CD4-positive, alpha-beta memory T cell (primary cell): ENCODE measurements around the gene BCL7C. TPM values are rescaled to one million over a fixed set of nuclear protein-coding genes. Genes with fewer than 3 reads are reported as not detected.

Experiments used
- CTCF ChIA-PET: fragments of 350-600 bp; sonication (Branson Sonifier 250); formaldehyde crosslinking; loops from one replicate; lab custom pipeline; 2021; ENCODE audit warnings: inconsistent platforms; ENCODE audit not compliant: partially characterized antibody; lab: Charles Lee
- POLR2A ChIA-PET: fragments of 350-600 bp; sonication (Branson Sonifier 250); formaldehyde crosslinking; loops from one replicate; lab custom pipeline; 2021; ENCODE audit not compliant: partially characterized antibody; lab: Charles Lee
- DNase-seq, 5 donors: peaks; one replicate each; pipeline versions ENCODE4 v3.0.0 to v3.0.0-alpha.2; 2020 to 2022; ENCODE audit warnings: mixed read lengths in 1 of 5
- H3K27ac ChIP-seq: one replicate; pipeline ENCODE4 v1.7.0; 2013; ENCODE audit warnings: low read depth, low read length
- H3K27me3 ChIP-seq: 2 replicates; pipeline ENCODE4 v1.7.0; 2013; ENCODE audit warnings: mild to moderate bottlenecking, low read length, moderate library complexity; ENCODE audit not compliant: insufficient read depth
- H3K36me3 ChIP-seq: 2 replicates; pipeline ENCODE4 v1.7.0; 2013; ENCODE audit warnings: mild to moderate bottlenecking, low read length, moderate library complexity; ENCODE audit not compliant: insufficient read depth
- H3K4me1 ChIP-seq: 2 replicates; pipeline ENCODE4 v1.7.0; 2013; ENCODE audit warnings: mild to moderate bottlenecking, low read length, moderate library complexity; ENCODE audit not compliant: insufficient read depth
- H3K4me3 ChIP-seq, 2 donors: one replicate each; pipeline ENCODE4 v1.7.0; 2013; ENCODE audit warnings: low read length in 2 of 2, mild to moderate bottlenecking in 1 of 2
- H3K9me3 ChIP-seq, 2 donors: one replicate each; pipeline ENCODE4 v1.7.0; 2013; ENCODE audit warnings: low read length in 2 of 2, control low read depth in 1 of 2; ENCODE audit not compliant: control insufficient read depth in 1 of 2
- H3K27ac Mint-ChIP-seq, 7 donors: one replicate each; pipeline ENCODE4 v1.8.0; 2020 to 2021; ENCODE audit warnings: mixed read lengths in 7 of 7, mild to moderate bottlenecking in 6 of 7, inconsistent platforms in 3 of 7, moderate library complexity in 3 of 7
- H3K27me3 Mint-ChIP-seq, 2 donors: one replicate each; pipeline ENCODE4 v1.8.0; 2020 to 2021; ENCODE audit warnings: mixed read lengths in 2 of 2
- H3K36me3 Mint-ChIP-seq, 2 donors: one replicate each; pipeline ENCODE4 v1.8.0; 2020 to 2021; ENCODE audit warnings: mixed read lengths in 2 of 2, inconsistent platforms in 1 of 2, mild to moderate bottlenecking in 1 of 2
- H3K4me1 Mint-ChIP-seq, 4 donors: one replicate each; pipeline ENCODE4 v1.8.0; 2020 to 2021; ENCODE audit warnings: mixed read lengths in 4 of 4, mild to moderate bottlenecking in 1 of 4
- H3K4me3 Mint-ChIP-seq, 8 donors: one replicate each; pipeline ENCODE4 v1.8.0; 2020 to 2021; ENCODE audit warnings: mixed read lengths in 8 of 8, mild to moderate bottlenecking in 7 of 8, moderate library complexity in 6 of 8, inconsistent platforms in 3 of 8
- H3K9me3 Mint-ChIP-seq, 8 donors: one replicate each; pipeline ENCODE4 v1.8.0; 2020 to 2021; ENCODE audit warnings: mixed read lengths in 8 of 8, mild to moderate bottlenecking in 5 of 8, inconsistent platforms in 3 of 8, moderate library complexity in 1 of 8
- intact Hi-C: fragments of 100-400 bp; cut with micrococcal nuclease; formaldehyde crosslinking; loops from one replicate; pipeline ENCODE4 v1.15.1; 2023
- polyA plus RNA-seq, 2 donors: library from polyadenylated mRNA; unstranded; fragments of 300-500 nt; fragmentation: Illumina TruSeq; gene quantifications; one replicate each; pipeline ENCODE4 v1.2.3, GENCODE V29; 2021
- total RNA-seq, 2 experiments: library from RNA; stranded (reverse); gene quantifications; one replicate each; pipeline ENCODE4 v1.2.3, GENCODE V29; 2021

Gene BCL7C
- total and polyA plus RNA-seq, 4 experiments from 2014 or later, result 25.5 to 53.1 (median 36.3) TPM

DNA sequence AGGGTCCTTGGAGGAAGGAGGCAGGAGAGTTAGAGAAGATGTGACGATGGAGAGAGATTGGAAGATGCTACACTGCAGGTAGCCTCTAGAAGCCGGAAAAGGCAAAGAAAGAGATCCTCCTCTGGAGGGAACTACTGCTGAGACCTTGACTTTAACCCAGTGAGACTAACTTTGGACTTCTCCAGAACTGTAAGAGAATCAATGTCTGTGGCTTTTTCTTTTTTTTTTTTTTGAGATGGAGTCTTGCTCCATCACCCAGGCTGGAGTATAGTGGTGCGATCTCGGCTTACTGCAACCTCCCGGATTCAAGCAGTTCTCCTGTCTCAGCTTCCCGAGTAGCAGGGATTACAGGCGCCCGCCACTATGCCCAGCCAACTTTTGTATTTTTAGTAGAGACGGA, 8.7 kb downstream of the BCL7C start:
- peak overlapping the region in 6 of 7 donors; percentile 23 to 71 (median 32) for H3K27ac Mint-ChIP-seq
- ChIA-PET POLR2A (no interaction called here), CTCF (no interaction called here)
- H3K9me3 Mint-ChIP-seq, result no peaks in the 10 kb centered on the region
- H3K4me1 Mint-ChIP-seq, result peaks cover 19 to 34% (median 25%) of the 10 kb centered on the region in 4 donors
- Histone ChIP-seq H3K27me3 (no peaks in the 10 kb centered on the region), H3K4me3 (no peak overlapping the region), H3K9me3 (no peaks in the 10 kb centered on the region), H3K36me3 (peaks cover 23% of the 10 kb centered on the region), H3K27ac (no peak overlapping the region), H3K4me1 (no peaks in the 10 kb centered on the region)
- H3K36me3 Mint-ChIP-seq, result peaks cover 29 to 48% of the 10 kb centered on the region in 2 donors
- intact Hi-C loops, result no loop called here
- DNase-seq, result no peak
- H3K4me3 Mint-ChIP-seq, result no peak overlapping the region
- H3K27me3 Mint-ChIP-seq, result no peaks in the 10 kb centered on the region

DNA sequence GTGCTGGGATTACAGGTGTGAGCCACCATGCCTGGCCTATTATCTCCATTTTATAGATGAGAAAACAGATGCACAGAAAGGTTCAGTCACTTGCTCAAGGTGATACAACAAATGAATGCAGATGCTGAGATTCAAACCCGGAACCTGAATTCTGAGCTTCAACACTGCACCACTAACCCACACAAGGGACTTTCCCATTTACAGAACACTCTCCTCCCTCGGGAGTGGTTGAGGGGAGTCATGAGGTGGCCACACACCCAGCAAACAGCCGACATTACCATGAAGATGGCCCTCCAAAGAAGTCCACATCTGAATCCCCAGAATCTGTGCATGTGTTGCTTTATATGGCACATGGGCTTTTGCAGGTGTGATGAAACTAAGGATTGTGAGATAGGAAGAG, 9.1 kb downstream of the BCL7C start:
- H3K36me3 ChIP-seq, result peaks cover 23% of the 10 kb centered on the region
- H3K4me1 Mint-ChIP-seq, result peaks cover 18 to 32% (median 24%) of the 10 kb centered on the region in 4 donors

DNA sequence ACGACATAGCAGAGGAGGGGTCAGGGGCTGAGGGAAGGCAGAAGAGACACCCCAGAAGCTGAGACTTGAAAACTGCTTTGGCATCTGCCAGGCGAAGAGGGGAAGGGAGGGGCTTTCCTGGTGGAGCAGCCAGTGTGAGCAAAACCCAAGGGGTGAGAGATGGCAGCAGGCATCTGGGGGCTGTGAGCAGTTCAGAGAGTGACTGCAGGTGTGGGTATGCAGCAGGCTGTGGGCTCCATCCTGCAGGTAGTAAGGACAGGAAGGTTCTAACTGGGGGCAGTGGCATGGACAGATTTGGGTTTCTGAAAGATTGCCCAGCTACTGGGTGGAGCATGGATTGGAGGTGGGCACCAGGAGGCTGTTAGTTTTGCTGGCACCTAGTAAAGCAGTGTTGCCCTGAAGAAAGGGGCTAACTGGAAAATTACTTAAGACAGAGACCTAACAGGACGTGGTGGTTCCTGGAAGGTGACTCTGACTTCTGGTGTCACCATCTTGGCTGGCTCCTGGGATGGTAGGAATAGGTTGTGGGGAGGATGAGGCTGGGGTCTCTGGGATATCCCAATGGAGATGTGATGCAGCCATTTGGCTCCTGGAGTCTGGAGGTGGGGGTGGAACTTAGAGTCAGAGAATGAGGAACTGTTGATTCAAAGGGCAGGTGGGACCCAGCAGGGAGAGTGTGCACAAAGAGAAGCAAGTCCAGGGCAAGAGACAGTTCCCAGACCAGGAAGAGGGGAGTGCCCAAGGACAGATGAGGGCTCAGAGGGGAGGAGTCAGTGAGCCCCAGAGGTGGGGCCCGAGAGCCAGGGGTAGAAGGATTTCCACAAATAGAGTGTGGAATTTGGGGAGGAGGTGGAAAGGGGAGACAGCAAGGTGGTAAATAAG, 11.2 kb downstream of the BCL7C start:
- Mint-ChIP-seq H3K36me3 (peaks cover 17 to 38% of the 10 kb centered on the region in 2 donors), H3K4me3 (peak overlapping the region in 1 of 8 donors; percentile 22), H3K9me3 (no peaks in the 10 kb centered on the region), H3K4me1 (peaks cover 18 to 39% (median 26%) of the 10 kb centered on the region in 4 donors), H3K27me3 (no peaks in the 10 kb centered on the region), H3K27ac (peak overlapping the region; percentile 11 to 84 (median 62))
- CTCF ChIA-PET, result no interaction called here
- no peaks in the 10 kb centered on the region for H3K27me3 ChIP-seq
- POLR2A ChIA-PET, result no interaction called here
- intact Hi-C loops, result no loop called here
- H3K9me3 ChIP-seq, result no peaks in the 10 kb centered on the region
- no peak overlapping the region for H3K4me3 ChIP-seq
- no peak overlapping the region for H3K27ac ChIP-seq
- no peak for DNase-seq
- no peaks in the 10 kb centered on the region for H3K4me1 ChIP-seq
- peaks cover 21% of the 10 kb centered on the region for H3K36me3 ChIP-seq

More for the DNA sequence above, 9.1 kb downstream of the BCL7C start:
- no peaks in the 10 kb centered on the region for H3K27me3 ChIP-seq
- no peak overlapping the region for H3K27ac ChIP-seq
- ChIA-PET CTCF (interaction anchor here (1.0 kb wide), 1 partner anchor 40 kb away, joined by 3 read pairs; no protein-coding TSS in a partner anchor), POLR2A (interaction anchor here (1.6 kb wide), 1 partner anchor 9 kb away, joined by 5 read pairs; no protein-coding TSS in a partner anchor)
- H3K9me3 Mint-ChIP-seq, result no peaks in the 10 kb centered on the region
- intact Hi-C loops, result no loop called here
- no peak overlapping the region for H3K4me3 Mint-ChIP-seq
- H3K9me3 ChIP-seq, result no peaks in the 10 kb centered on the region
- no peaks in the 10 kb centered on the region for H3K27me3 Mint-ChIP-seq
- no peak overlapping the region for H3K4me3 ChIP-seq
- H3K4me1 ChIP-seq, result no peaks in the 10 kb centered on the region
- peak overlapping the region in 6 of 7 donors; percentile 23 to 71 (median 32) for H3K27ac Mint-ChIP-seq
- peaks cover 27 to 45% of the 10 kb centered on the region in 2 donors for H3K36me3 Mint-ChIP-seq
- no peak for DNase-seq

DNA sequence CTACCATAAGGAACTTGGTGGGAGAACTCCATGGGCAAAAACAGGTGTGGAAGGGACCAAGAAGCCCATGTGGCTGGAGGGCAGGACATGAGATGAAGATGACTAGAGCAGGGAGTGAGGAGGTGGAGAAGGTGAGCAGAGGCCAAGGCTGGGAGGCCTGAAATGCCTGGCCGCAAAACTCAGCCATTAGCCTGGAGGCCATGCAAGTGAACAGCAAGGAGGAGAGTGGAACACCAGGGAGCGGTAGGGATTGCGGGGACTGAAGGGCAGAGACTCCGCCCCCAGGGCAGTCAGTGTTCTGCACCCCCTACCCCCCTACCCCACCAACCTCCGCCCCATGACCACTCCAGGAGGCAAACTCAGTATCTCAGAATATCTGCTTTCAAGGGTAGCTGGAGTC, 17.0 kb downstream of the BCL7C start:
- Histone ChIP-seq H3K27ac (peak overlapping the region; percentile 84), H3K4me3 (peak overlapping the region; percentile 89 to 94), H3K4me1 (peaks cover 23% of the 10 kb centered on the region), H3K27me3 (no peaks in the 10 kb centered on the region), H3K36me3 (peaks cover 6% of the 10 kb centered on the region), H3K9me3 (no peaks in the 10 kb centered on the region)
- intact Hi-C loops, result no loop called here
- Mint-ChIP-seq H3K4me3 (peak overlapping the region; percentile 92 to 99 (median 97)), H3K27me3 (no peaks in the 10 kb centered on the region), H3K9me3 (no peaks in the 10 kb centered on the region), H3K36me3 (peaks cover 9 to 44% of the 10 kb centered on the region in 2 donors), H3K27ac (peak overlapping the region; percentile 91 to 99 (median 94)), H3K4me1 (peaks cover 18 to 57% (median 33%) of the 10 kb centered on the region in 4 donors)
- ChIA-PET CTCF (interaction anchor here (1.6 to 3.7 kb wide), 3 partner anchors 25 to 72 kb away, joined by 4 to 39 read pairs (median 4); no protein-coding TSS in a partner anchor), POLR2A (interaction anchor here (2.7 to 5.1 kb wide), 4 partner anchors 14 to 71 kb away, joined by 30 to 177 read pairs (median 65); partner anchors contain the start of genes BCL7C and CTF1)
- no peak for DNase-seq

DNA sequence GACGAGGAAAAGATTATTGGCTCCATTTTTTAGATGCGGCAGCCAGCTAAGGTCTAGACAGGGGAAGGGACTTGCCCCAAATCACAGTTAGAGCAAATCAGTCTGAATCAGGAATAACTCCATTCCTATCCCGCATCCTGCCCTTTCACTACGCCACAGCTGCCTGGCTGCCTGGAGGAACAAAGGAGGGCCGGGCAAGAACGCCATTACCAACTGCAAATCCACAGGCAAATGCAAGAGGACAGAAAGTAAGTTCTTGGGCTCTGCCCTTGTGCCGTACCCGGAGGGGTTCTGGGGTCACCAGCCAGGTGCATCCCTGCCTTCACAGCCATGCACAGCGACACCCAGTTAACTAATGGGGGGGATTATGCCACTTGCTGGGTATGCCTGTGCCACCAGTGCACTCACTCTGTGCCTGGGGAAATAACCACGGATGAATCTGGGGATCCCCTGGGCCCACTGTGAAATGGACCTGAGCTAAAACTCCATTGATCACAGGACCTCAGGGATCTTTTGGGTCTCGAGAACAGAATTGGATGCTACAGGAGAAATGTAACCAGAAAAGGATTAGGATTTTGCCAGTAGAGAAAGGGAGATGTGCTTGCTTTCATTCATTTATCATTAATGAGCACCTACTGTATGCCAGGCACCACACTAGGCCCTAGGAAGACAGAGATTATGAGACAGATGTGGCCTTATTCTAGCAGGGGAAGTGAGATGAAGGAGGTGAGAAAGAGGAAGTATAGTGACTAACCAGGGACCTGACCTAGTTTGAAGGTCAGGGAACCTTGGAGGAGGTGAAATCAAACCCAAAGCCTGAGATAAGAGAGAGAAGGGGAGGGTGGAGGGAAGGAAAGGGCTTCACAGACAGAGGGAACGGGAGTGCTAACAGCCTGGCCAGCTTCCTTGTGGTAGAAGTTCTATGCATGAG, 17.7 kb downstream of the BCL7C start:
- intact Hi-C loops, result loop anchor here (1.0 to 2.0 kb wide), 6 partner anchors 18 to 177 kb away; partner anchors contain the start of genes BCL7C and SRCAP
- H3K27me3 ChIP-seq, result no peaks in the 10 kb centered on the region
- peak overlapping the region; percentile 84 for H3K27ac ChIP-seq
- peak in 3 of 5 donors; percentile 19 to 65 (median 21) for DNase-seq
- Mint-ChIP-seq H3K9me3 (no peaks in the 10 kb centered on the region), H3K27ac (peak overlapping the region; percentile 91 to 99 (median 94)), H3K36me3 (peaks cover 10 to 41% of the 10 kb centered on the region in 2 donors), H3K4me3 (peak overlapping the region; percentile 92 to 99 (median 97)), H3K4me1 (peaks cover 18 to 54% (median 31%) of the 10 kb centered on the region in 4 donors), H3K27me3 (no peaks in the 10 kb centered on the region)
- peaks cover 23% of the 10 kb centered on the region for H3K4me1 ChIP-seq
- ChIA-PET CTCF (interaction anchor here (1.5 to 3.7 kb wide), 3 partner anchors 26 to 458 kb away, joined by 3 to 39 read pairs (median 4); no protein-coding TSS in a partner anchor), POLR2A (interaction anchor here (0.5 to 5.1 kb wide), 20 partner anchors 8 to 993 kb away, joined by 3 to 177 read pairs (median 7); partner anchors contain the start of genes ARMC5, BCL7C, CTF1 and FBRS)
- H3K4me3 ChIP-seq, result peak overlapping the region; percentile 89 to 94
- H3K36me3 ChIP-seq, result peaks cover 6% of the 10 kb centered on the region
- H3K9me3 ChIP-seq, result no peaks in the 10 kb centered on the region
